Body of pancreas (tissue), 4 donors: ENCODE results near the gene HHAT. TPM values are rescaled to one million over a fixed set of nuclear protein-coding genes. Genes with fewer than 3 reads are reported as not detected.

ENCODE experiments used
- ATAC-seq: fragments of 150-250 bp; one replicate; pipeline ENCODE4 v1.9.1; 2016
- DNase-seq, 4 donors: peaks; one replicate each; pipeline ENCODE4 v3.0.0-alpha.2; 2019
- H3K27ac ChIP-seq, 4 donors: fragments of 200-600 bp; sonication (generic); 1 replicate in 3 of 4; 2 replicates in 1 of 4; pipeline versions ENCODE4 v1.5.1 to v1.6.1; 2016 to 2019; ENCODE audit warnings: mild to moderate bottlenecking in 1 of 4, mixed read lengths in 1 of 4, moderate library complexity in 1 of 4
- H3K27me3 ChIP-seq, 2 donors: fragments of 200-600 bp; sonication (generic); one replicate each; pipeline ENCODE4 v1.6.0; 2016; ENCODE audit warnings: mild to moderate bottlenecking in 1 of 2
- H3K36me3 ChIP-seq, 2 donors: fragments of 200-600 bp; sonication (generic); replicated peaks in 1 of 2; 2 replicates each; pipeline ENCODE4 v1.5.1; 2016; ENCODE audit warnings: low read depth in 2 of 2; ENCODE audit not compliant: insufficient read depth in 1 of 2
- H3K4me1 ChIP-seq: fragments of 200-600 bp; sonication (generic); one replicate; pipeline ENCODE4 v1.6.0; 2016
- H3K4me3 ChIP-seq, 2 donors: fragments of 200-600 bp; sonication (generic); 1 replicate in 1 of 2; 2 replicates in 1 of 2; pipeline ENCODE4 v1.5.1; 2016 to 2019
- H3K9me3 ChIP-seq, 3 donors: fragments of 200-600 bp; sonication (generic); 1 replicate in 2 of 3; 2 replicates in 1 of 3; pipeline ENCODE4 v1.5.1; 2016
- POLR2A ChIP-seq, 3 donors: fragments of 450-650 bp; IDR thresholded peaks; one replicate each; pipeline ENCODE4 v1.6.1; 2016; ENCODE audit warnings: antibody characterized with exemption in 3 of 3, mild to moderate bottlenecking in 2 of 3
- WGBS, 2 donors: methylation state at CpG; one replicate each; pipeline ENCODE4 v1.1.5; 2017; 5-methylcytosine and 5-hydroxymethylcytosine counted together
- intact Hi-C: fragments of 100-400 bp; cut with DNase I; formaldehyde crosslinking; loops from one replicate; pipeline ENCODE4 v1.15.1; 2023
- total RNA-seq, 2 donors: library from RNA; depleted of rRNA; stranded (reverse); fragments of >200 nt; gene quantifications; one replicate each; pipeline ENCODE4 v1.1.0, GENCODE V29; 2016
- TF ChIP-seq, protein P1 (sequence below), 7 experiments: fragments of 450-650 bp in 4 of 7; fragments of 200-600 bp in 3 of 7; sonication (generic) in 3 of 7; IDR thresholded peaks; one replicate each; pipeline ENCODE4 v1.5.1; 2016 to 2019; ENCODE audit warnings: antibody characterized with exemption in 7 of 7

HHAT gene
- total RNA-seq, 2 donors from 2014 or later, result 4.4 to 19.4 TPM

DNA sequence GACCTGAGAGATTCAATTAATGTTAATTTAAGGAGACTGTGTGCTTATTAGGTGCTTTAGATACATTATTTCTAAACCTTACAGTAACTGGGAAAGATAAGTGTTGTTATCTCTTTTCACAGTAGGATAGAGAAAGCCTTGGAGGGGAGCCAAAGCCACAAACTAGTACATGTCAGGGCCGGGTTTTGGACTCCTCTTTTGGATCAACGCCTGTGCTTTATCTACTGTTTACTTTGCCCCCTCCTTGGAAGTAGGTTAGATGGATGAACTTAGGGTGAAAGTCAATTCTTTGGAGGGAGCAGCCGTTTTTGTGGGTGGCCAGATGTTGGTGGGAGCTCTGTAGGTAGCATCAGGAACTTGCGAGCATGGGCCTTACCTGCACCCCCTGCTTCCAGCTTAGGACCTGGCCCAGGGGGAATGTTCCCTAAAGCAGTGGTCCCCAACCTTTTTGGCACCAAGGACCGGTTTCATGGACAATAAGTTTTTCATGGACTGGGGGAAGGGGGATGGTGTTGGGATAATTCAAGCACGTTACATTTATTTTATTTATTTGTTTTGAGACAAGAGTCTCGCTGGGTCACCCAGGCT is 1.7 kb downstream of the HHAT start:
- Histone ChIP-seq H3K4me1 (peaks cover 15% of the 10 kb centered on the region), H3K27me3 (no peaks in the 10 kb centered on the region), H3K4me3 (no peak overlapping the region), H3K36me3 (no peaks in the 10 kb centered on the region), H3K9me3 (no peaks in the 10 kb centered on the region), H3K27ac (no peak overlapping the region)
- peak in 1 of 4 donors; percentile 17 for DNase-seq
- ATAC-seq, result no peak
- intact Hi-C loops, result no loop called here
- no peak for TF ChIP-seq POLR2A (IDR thresholded peaks at IDR 0.05)
- TF ChIP-seq, protein P1, sequence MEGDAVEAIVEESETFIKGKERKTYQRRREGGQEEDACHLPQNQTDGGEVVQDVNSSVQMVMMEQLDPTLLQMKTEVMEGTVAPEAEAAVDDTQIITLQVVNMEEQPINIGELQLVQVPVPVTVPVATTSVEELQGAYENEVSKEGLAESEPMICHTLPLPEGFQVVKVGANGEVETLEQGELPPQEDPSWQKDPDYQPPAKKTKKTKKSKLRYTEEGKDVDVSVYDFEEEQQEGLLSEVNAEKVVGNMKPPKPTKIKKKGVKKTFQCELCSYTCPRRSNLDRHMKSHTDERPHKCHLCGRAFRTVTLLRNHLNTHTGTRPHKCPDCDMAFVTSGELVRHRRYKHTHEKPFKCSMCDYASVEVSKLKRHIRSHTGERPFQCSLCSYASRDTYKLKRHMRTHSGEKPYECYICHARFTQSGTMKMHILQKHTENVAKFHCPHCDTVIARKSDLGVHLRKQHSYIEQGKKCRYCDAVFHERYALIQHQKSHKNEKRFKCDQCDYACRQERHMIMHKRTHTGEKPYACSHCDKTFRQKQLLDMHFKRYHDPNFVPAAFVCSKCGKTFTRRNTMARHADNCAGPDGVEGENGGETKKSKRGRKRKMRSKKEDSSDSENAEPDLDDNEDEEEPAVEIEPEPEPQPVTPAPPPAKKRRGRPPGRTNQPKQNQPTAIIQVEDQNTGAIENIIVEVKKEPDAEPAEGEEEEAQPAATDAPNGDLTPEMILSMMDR (IDR thresholded peaks at IDR 0.05), result no peak
- WGBS, 2 donors, result 59% methylated on average over 7 of the region's 7 CpGs

DNA sequence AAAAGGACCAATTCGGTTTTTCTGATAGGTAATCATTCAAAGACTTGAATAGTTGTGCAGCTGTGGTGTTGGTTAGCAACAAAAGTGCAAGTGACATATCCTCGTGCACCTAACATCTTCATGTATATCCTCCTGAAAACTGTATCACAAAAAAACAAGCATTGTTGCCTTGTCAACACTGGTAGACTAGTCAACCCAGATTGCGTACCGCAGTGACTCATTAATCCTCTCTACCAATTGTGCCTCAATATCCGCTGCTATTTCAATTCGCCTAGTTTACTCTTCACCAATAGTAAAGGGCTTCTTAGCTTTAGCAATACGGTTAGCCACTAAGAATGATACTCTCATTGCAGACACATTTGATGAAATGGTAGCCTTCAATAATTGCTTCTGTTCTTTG is 3.5 kb downstream of the HHAT start:
- Histone ChIP-seq H3K36me3 (no peaks in the 10 kb centered on the region), H3K27me3 (no peaks in the 10 kb centered on the region), H3K9me3 (no peaks in the 10 kb centered on the region), H3K27ac (no peak overlapping the region), H3K4me1 (peaks cover 15% of the 10 kb centered on the region), H3K4me3 (no peak overlapping the region)
- TF ChIP-seq POLR2A (IDR thresholded peaks at IDR 0.05), result no peak
- TF ChIP-seq, protein P1 (IDR thresholded peaks at IDR 0.05), result no peak
- intact Hi-C loops, result no loop called here
- DNase-seq (no peak), ATAC-seq (no peak)
- WGBS, 2 donors, result 84 to 87% methylated on average over 7 of the region's 7 CpGs

DNA sequence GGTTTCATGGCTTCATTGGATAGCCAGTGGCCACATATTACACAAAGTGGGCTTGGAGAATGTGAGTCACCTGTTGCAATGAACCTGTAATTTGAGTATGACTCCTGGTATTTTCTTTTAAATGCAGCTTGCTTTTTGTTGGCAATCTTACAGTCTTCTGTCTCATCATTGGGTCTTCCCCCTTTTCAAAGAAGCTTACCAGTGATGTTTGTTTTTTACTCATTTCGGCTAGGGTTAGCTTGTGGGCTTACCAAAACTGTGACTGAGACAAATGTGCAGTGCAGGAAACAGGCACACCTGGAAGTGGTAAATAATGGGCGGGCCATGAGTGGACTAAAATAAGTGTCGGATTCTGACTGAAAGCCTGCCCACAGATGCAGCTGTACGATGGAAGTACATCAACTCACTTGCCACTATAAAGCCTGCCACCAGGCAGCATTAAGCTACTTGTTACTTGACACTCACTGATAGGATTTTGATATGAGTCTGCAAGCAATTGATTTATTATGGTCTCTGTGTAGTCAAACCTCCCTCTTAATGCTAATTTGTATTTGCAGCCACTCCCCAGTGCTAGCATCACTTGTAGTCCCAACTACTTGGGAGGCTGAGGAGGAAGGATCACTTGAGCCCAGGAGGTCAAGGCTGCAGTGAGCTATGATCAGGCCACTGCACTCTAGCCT is 4.2 kb downstream of the HHAT start:
- H3K9me3 ChIP-seq, result no peaks in the 10 kb centered on the region
- WGBS, 2 donors, result 63 to 68% methylated on average over 4 of the region's 4 CpGs

DNA sequence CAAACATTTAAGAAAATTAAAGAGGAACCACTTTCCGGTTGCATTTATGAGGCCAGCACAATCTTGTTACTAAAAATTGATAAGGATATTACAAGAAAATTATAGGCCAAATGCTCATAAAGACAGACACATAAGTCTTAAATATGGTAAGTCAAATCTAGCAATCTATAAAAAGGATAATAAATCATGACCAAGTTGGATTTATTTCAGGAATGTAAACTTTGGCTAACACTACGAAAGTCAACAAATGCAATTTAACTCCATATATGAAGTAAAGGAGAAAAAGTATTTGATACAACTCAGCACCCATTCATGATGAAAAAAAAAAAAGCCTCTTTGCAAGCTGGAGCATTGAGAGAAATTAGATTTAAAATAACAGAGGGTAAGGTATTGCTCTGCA is 6.3 kb downstream of the HHAT start:
- TF ChIP-seq, protein P1 (IDR thresholded peaks at IDR 0.05), result no peak
- TF ChIP-seq POLR2A (IDR thresholded peaks at IDR 0.05), result no peak
- no peaks in the 10 kb centered on the region for H3K9me3 ChIP-seq
- H3K4me3 ChIP-seq, result no peak overlapping the region
- WGBS, 2 donors, result 77 to 81% methylated on average over 2 of the region's 2 CpGs
- H3K36me3 ChIP-seq, result no peaks in the 10 kb centered on the region
- intact Hi-C loops, result no loop called here
- DNase-seq (no peak), ATAC-seq (no peak)
- H3K27me3 ChIP-seq, result no peaks in the 10 kb centered on the region
- no peaks in the 10 kb centered on the region for H3K4me1 ChIP-seq
- H3K27ac ChIP-seq, result no peak overlapping the region

More for the DNA sequence above, 4.2 kb downstream of the HHAT start:
- H3K27me3 ChIP-seq, result no peaks in the 10 kb centered on the region
- ATAC-seq (no peak), DNase-seq (no peak)
- H3K4me3 ChIP-seq, result no peak overlapping the region
- no peak for TF ChIP-seq POLR2A (IDR thresholded peaks at IDR 0.05)
- TF ChIP-seq, protein P1 (IDR thresholded peaks at IDR 0.05), result no peak
- no peaks in the 10 kb centered on the region for H3K36me3 ChIP-seq
- H3K4me1 ChIP-seq, result peaks cover 14% of the 10 kb centered on the region
- H3K27ac ChIP-seq, result no peak overlapping the region
- intact Hi-C loops, result no loop called here

DNA sequence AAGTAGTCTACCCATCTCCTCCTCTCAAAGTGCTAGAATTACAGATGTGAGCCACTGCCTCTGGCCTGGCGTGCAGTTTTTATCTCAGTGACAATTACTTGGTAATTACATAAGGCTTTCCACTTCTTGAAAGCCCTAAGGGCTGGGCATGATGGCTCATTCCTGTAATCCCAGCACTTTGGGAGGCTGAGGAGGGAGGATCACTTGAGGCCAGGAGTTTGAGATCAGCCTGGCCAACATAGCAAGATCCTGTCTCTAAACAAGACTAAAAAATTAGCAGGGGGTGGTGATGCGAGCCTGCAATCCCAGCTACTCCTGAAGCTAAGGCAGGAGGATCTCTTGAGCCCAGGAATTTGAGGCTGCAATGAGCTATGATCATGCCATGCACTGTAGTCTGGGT is 7.7 kb downstream of the HHAT start:
- intact Hi-C loops, result no loop called here
- WGBS, 2 donors, result 88 to 97% methylated on average over 2 of the region's 2 CpGs
- no peak for ATAC-seq

More for the DNA sequence above, 7.7 kb downstream of the HHAT start:
- Histone ChIP-seq H3K4me3 (no peak overlapping the region), H3K4me1 (no peaks in the 10 kb centered on the region), H3K36me3 (no peaks in the 10 kb centered on the region), H3K27ac (no peak overlapping the region), H3K27me3 (no peaks in the 10 kb centered on the region), H3K9me3 (no peaks in the 10 kb centered on the region)
- no peak for DNase-seq
- TF ChIP-seq, protein P1 (IDR thresholded peaks at IDR 0.05), result no peak
- TF ChIP-seq POLR2A (IDR thresholded peaks at IDR 0.05), result no peak
